GM18508 (cell line): ENCODE results near the gene MICALL1.

Source experiments
- ATAC-seq: cut with Tn5 transposase; IDR thresholded peaks from one replicate; pipeline ENCODE4 v1.9.1; 2021; ENCODE audit warnings: moderate number of reproducible peaks; ENCODE audit not compliant: insufficient read depth, unreplicated experiment

Gene MICALL1

GRCh38 chr22:37905534-37906363 is at the start of gene MICALL1:
Gene MICALL1 (plus strand): TSS chr22:37906297. CDS start chr22:37906423, 126 bp downstream.
- no peak for ATAC-seq

- ATAC-seq, result no peak
Observed at GRCh38 chr22:37860796-37861421, 45.2 kb upstream of the MICALL1 start.

GRCh38 chr22:37862570-37863325 is 43.3 kb upstream of the MICALL1 start:
- no peak for ATAC-seq

- ATAC-seq, result no peak
Observed at GRCh38 chr22:37865510-37865909, 40.6 kb upstream of the MICALL1 start.

DNA sequence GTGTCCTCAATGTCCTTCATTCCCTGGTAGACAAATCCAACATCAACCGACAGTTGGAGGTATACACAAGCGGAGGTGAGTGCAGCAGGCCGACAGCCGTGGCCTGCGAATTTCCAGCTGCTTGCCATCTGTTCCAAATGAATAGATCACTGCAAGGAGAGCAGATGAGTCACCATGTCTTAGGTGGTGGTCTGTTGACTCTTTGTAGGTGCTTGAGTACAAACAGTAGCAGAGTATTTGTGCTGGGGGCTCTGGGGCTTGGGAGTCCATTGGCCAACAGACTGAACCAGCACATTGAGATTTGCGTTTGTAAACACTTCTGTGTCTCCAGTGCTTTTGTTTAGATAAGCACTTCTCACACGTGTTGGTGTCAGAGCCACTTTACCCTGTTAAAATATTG is 35.8 kb upstream of the MICALL1 start:
- no peak for ATAC-seq

DNA sequence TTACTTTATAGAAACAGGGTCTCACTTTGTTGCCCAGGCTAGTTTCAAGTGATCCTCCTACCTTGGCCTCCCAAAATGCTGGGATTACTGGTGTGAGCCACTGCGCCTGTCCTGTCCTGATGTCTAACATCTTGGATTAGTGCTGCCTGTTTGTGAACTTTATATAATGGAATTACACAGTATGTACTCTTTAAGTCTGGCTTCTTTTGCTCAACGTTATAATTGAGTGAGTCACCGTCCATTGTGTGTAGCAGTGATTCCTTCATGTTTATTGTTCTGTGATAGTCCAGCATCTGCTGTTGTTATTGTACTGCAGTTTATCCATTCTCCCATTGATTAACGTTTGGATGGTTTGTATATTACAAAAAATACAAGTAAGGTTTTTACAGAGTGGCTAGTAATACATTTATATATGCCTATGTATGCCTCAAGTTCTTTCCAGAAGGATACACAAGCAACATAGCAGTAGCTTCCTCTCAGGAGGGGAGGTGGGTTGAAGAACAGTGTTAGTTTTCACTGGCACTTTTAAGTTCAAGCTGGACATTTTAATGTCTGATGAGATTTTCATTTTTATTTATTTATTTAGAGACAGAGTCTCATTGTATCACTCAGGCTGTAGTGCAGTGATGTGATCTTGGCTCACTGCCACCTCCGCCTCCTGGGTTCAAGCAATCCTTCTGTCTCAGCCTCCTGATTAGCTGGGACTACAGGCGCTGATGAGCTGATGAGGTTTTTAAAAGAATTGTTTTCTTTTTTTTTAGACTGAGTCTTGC is 25.2 kb upstream of the MICALL1 start:
- ATAC-seq, result no peak

GRCh38 chr22:37884420-37884819 is 21.7 kb upstream of the MICALL1 start:
- no peak for ATAC-seq

GRCh38 chr22:37887584-37888378 is 18.3 kb upstream of the MICALL1 start:
- no peak for ATAC-seq

GRCh38 chr22:37891926-37892325 is 14.2 kb upstream of the MICALL1 start:
- ATAC-seq, result no peak

DNA sequence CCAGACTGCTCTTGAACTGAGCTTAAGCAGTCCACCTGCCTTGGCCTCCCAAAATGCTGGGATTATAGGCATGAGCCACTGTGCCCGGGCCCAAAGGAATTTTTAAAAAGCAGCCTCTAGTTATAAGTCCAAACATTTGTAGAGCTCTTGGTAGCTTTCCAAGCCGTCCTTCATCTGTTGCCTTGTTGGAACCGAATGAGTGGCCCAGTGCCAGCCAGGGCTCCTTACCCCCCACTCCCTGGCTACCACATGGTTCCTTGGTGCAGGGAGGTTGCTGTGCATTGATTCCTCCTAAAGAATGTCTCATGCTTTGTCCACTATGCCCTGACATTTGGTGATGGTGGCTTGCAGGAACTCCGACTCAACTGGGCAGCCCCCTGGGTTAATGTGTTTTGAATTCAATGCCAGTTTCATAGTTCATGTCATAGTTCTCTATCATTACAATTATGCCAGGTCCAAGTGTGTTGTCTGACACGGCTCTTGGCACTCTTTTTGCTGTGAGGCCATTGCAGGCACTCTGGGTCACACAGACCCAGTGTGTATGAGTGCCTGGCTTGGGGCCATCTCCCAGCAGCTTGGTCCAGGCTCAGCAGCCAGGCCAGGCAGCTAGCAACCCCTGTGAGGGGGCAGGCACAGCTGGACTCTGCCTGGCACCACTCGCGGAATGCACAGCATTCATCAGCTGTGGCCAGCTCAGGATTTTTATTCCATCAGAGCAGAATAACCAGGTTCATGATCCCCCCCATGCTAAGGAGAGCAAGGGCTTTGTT is 13.3 kb upstream of the MICALL1 start:
- ATAC-seq, result no peak

GRCh38 chr22:37893583-37893983 is 12.5 kb upstream of the MICALL1 start:
- ATAC-seq, result no peak

- no peak for ATAC-seq
Observed at GRCh38 chr22:37894939-37895670, 11.0 kb upstream of the MICALL1 start.

DNA sequence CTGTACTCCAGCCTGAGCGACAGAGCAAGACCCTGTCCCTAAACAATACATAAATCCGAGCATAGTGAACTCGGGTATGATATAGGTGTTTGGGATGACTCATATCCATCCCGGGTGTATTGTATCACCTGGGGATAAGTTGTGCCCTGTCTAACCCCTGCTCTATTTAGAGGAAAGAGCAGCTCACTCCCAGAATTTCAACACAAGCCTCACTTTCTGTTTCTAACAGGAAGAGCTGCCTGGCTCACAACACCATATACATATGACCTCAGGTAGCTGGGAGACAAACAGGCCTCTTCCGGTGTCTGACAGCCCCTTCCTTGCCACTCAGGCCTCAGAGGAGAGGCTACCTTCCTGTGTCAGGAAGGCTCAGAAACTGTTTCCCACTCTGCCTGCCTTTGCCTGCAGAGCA is 9.9 kb upstream of the MICALL1 start:
- ATAC-seq, result no peak

GRCh38 chr22:37896939-37897338 is 9.2 kb upstream of the MICALL1 start:
- ATAC-seq, result no peak

- no peak for ATAC-seq
Observed at GRCh38 chr22:37897807-37898206, 8.3 kb upstream of the MICALL1 start.

- no peak for ATAC-seq
Observed at GRCh38 chr22:37898441-37899181, 7.5 kb upstream of the MICALL1 start.
